Panc1 (cell line): ENCODE measurements around the gene DCDC2.

Experiments
- POLR2AphosphoS5 ChIP-seq: IDR thresholded peaks from 2 replicates; pipeline ENCODE4 v1.6.1; 2012; ENCODE audit warnings: mild to moderate bottlenecking, low read depth, low read length, moderate library complexity
- SIN3A ChIP-seq: IDR thresholded peaks from 2 replicates; pipeline ENCODE4 v1.6.1; 2012; ENCODE audit warnings: low read depth, mild to moderate bottlenecking, low read length, moderate library complexity, borderline replicate concordance; ENCODE audit not compliant: insufficient read depth
- TF ChIP-seq, protein P1 (sequence below): fragments of 450-650 bp; IDR thresholded peaks from 2 replicates; pipeline ENCODE4 v1.5.1; 2017; ENCODE audit warnings: mild to moderate bottlenecking
- TF ChIP-seq, protein P2 (sequence below), 2 experiments: IDR thresholded peaks; 2 replicates each; pipeline ENCODE4 v1.6.1; 2011 to 2012; ENCODE audit warnings: low read depth in 2 of 2, control low read depth in 1 of 2, low read length in 1 of 2, mild to moderate bottlenecking in 1 of 2, moderate library complexity in 1 of 2; ENCODE audit not compliant: insufficient read depth in 1 of 2

GRCh38 chr6:24405262-24405661 lies 47.4 kb upstream of the DCDC2 start:
- TF ChIP-seq, protein P1, sequence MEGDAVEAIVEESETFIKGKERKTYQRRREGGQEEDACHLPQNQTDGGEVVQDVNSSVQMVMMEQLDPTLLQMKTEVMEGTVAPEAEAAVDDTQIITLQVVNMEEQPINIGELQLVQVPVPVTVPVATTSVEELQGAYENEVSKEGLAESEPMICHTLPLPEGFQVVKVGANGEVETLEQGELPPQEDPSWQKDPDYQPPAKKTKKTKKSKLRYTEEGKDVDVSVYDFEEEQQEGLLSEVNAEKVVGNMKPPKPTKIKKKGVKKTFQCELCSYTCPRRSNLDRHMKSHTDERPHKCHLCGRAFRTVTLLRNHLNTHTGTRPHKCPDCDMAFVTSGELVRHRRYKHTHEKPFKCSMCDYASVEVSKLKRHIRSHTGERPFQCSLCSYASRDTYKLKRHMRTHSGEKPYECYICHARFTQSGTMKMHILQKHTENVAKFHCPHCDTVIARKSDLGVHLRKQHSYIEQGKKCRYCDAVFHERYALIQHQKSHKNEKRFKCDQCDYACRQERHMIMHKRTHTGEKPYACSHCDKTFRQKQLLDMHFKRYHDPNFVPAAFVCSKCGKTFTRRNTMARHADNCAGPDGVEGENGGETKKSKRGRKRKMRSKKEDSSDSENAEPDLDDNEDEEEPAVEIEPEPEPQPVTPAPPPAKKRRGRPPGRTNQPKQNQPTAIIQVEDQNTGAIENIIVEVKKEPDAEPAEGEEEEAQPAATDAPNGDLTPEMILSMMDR, result no peak
- TF ChIP-seq SIN3A (no peak), POLR2AphosphoS5 (no peak)
- TF ChIP-seq, protein P2, sequence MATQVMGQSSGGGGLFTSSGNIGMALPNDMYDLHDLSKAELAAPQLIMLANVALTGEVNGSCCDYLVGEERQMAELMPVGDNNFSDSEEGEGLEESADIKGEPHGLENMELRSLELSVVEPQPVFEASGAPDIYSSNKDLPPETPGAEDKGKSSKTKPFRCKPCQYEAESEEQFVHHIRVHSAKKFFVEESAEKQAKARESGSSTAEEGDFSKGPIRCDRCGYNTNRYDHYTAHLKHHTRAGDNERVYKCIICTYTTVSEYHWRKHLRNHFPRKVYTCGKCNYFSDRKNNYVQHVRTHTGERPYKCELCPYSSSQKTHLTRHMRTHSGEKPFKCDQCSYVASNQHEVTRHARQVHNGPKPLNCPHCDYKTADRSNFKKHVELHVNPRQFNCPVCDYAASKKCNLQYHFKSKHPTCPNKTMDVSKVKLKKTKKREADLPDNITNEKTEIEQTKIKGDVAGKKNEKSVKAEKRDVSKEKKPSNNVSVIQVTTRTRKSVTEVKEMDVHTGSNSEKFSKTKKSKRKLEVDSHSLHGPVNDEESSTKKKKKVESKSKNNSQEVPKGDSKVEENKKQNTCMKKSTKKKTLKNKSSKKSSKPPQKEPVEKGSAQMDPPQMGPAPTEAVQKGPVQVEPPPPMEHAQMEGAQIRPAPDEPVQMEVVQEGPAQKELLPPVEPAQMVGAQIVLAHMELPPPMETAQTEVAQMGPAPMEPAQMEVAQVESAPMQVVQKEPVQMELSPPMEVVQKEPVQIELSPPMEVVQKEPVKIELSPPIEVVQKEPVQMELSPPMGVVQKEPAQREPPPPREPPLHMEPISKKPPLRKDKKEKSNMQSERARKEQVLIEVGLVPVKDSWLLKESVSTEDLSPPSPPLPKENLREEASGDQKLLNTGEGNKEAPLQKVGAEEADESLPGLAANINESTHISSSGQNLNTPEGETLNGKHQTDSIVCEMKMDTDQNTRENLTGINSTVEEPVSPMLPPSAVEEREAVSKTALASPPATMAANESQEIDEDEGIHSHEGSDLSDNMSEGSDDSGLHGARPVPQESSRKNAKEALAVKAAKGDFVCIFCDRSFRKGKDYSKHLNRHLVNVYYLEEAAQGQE (IDR thresholded peaks at IDR 0.05; ENCODE audit: insufficient read depth in 1 of 2, low read depth in 2 of 2, low read length in 1 of 2), result no peak
